ENCODE results near the gene LRCH4. TPM values are rescaled to one million over a fixed set of nuclear protein-coding genes. Genes with fewer than 3 reads are reported as not detected.
A peak's percentile ranks its signal among the peaks of the same experiment; 100 is the strongest.

Gene LRCH4
- total and polyA plus RNA-seq, 2 donors (not counting 1 experiment from before 2014, with no cell fraction given): 288 to 289 TPM

DNA sequence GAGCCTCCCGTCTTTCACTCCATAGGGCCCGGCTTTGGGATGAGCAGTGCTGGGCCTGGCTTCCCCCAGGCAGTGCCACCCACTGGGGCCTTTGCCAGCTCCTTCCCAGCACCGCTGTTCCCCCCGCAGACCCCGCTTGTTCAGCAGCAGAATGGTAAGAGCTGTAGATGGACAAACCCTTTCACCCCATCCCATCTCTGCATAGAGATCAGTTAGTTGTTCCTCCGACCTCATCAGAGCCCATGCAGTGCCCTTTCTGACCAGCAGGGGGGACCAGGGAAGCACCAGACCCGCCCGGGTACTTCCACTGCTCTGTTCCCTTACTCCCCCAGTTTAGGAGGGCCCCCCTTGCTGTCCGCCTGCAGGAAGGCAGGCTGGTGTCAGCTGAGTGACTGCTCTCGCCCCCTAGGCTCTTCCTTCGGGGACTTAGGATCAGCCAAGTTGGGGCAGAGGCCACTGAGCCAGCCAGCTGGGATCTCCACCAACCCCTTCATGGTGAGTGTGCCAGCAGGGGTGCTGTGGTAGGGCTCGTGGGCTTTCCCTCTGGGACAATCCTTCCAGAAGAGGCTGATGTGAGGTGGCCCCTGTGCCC, 22.0 kb downstream of the LRCH4 start:
- H2AFZ ChIP-seq (ENCODE audit: insufficient read depth, low read depth, low read length, poor library complexity, severe bottlenecking): peak overlapping the region; percentile 43
- POLR2A ChIA-PET: interaction anchor here (0.7 to 1.6 kb wide), 3 partner anchors 20 to 25 kb away, joined by 3 to 5 read pairs (median 4); partner anchors contain the start of genes FBXO24 and LRCH4

More for the DNA sequence above, 22.0 kb downstream of the LRCH4 start:
- H3K4me1 Mint-ChIP-seq: peaks cover 26% of the 10 kb centered on the region
- H3K4me3 Mint-ChIP-seq: no peak overlapping the region
- Histone ChIP-seq H3K27ac (ENCODE audit: low read length in 2 of 2) (no peak overlapping the region), H3K4me2 (replicated peaks; ENCODE audit: low read depth, low read length, poor library complexity, severe bottlenecking) (peak overlapping the region; percentile 7), H4K20me1 (ENCODE audit: control insufficient read depth, insufficient read depth, low read length, poor library complexity, severe bottlenecking) (no peaks in the 10 kb centered on the region), H3K4me1 (ENCODE audit: control insufficient read depth in 2 of 2, insufficient read depth in 2 of 2, low read length in 2 of 2) (peaks cover 20 to 29% of the 10 kb centered on the region in 2 donors), H3K79me2 (ENCODE audit: control insufficient read depth, insufficient read depth, low read length) (no peaks in the 10 kb centered on the region), H3K9me3 (ENCODE audit: control extremely low read depth in 1 of 3, control insufficient read depth in 2 of 3, insufficient read depth in 1 of 3, low read length in 2 of 3) (no peaks in the 10 kb centered on the region), H3K27me3 (replicated peaks in 1 of 4; ENCODE audit: control extremely low read depth in 1 of 4, control insufficient read depth in 3 of 4, insufficient read depth in 4 of 4, low read length in 3 of 4) (no peaks in the 10 kb centered on the region), H3K36me3 (replicated peaks in 1 of 2; ENCODE audit: control extremely low read depth in 1 of 2, control insufficient read depth in 1 of 2, extremely low read depth in 1 of 2, insufficient read depth in 2 of 2, low read length in 1 of 2) (peaks cover 0 to 8% of the 10 kb centered on the region in 2 experiments), H3K9ac (ENCODE audit: low read length) (no peak overlapping the region), H3K4me3 (ENCODE audit: control extremely low read depth in 1 of 5, extremely low read depth in 1 of 5, insufficient read depth in 1 of 5, low read depth in 2 of 5, low read length in 4 of 5) (no peak overlapping the region)
- H3K27ac Mint-ChIP-seq: no peak overlapping the region
- H3K27me3 Mint-ChIP-seq: no peaks in the 10 kb centered on the region
- peak; percentile 85 for DNase-seq
- H3K9me3 Mint-ChIP-seq (ENCODE audit: insufficient read depth): no peaks in the 10 kb centered on the region
- ATAC-seq (ENCODE audit: low read depth): peak; percentile 77
- TF ChIP-seq EZH2 (IDR thresholded peaks at IDR 0.05; ENCODE audit: borderline replicate concordance, insufficient read depth, low read depth, low read length, poor library complexity, severe bottlenecking): no peak
- TF ChIP-seq, protein P1, sequence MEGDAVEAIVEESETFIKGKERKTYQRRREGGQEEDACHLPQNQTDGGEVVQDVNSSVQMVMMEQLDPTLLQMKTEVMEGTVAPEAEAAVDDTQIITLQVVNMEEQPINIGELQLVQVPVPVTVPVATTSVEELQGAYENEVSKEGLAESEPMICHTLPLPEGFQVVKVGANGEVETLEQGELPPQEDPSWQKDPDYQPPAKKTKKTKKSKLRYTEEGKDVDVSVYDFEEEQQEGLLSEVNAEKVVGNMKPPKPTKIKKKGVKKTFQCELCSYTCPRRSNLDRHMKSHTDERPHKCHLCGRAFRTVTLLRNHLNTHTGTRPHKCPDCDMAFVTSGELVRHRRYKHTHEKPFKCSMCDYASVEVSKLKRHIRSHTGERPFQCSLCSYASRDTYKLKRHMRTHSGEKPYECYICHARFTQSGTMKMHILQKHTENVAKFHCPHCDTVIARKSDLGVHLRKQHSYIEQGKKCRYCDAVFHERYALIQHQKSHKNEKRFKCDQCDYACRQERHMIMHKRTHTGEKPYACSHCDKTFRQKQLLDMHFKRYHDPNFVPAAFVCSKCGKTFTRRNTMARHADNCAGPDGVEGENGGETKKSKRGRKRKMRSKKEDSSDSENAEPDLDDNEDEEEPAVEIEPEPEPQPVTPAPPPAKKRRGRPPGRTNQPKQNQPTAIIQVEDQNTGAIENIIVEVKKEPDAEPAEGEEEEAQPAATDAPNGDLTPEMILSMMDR (IDR thresholded peaks at IDR 0.05): peak; percentile 94
- intact Hi-C loops (cut with micrococcal nuclease): loop anchor here (1.0 kb wide), 5 partner anchors 24 to 288 kb away; partner anchors contain the start of gene SLC12A9
- CTCF ChIA-PET: interaction anchor here (0.6 to 9.8 kb wide), 26 partner anchors 10 to 285 kb away, joined by 3 to 226 read pairs (median 4); partner anchors contain the start of genes AGFG2, FBXO24, GIGYF1 and LRCH4
- WGBS (ENCODE audit: insufficient coverage): 29% methylated on average over 12 of the region's 12 CpGs
